ENCODE results near the gene SPACA6.

SPACA6 gene

GRCh38 chr19:51701468-51702100, 8.5 kb downstream of the SPACA6 start:
- no peak for TF ChIP-seq CTCF (IDR thresholded peaks at IDR 0.05)
- intact Hi-C loops (cut with DNase I; ENCODE audit: low total_unique reads), result no loop called here
- Histone ChIP-seq H3K4me1 (peaks cover 0 to 37% (median 26%) of the 10 kb centered on the region in 4 donors), H3K9me3 (no peaks in the 10 kb centered on the region), H3K27me3 (no peaks in the 10 kb centered on the region), H3K4me3 (no peak overlapping the region), H3K36me3 (peaks cover 6 to 54% (median 39%) of the 10 kb centered on the region in 3 donors), H3K27ac (peak overlapping the region; percentile 92 to 97)
- DNase-seq, result peak in 1 of 2 donors; percentile 57

- Histone ChIP-seq H3K27ac (peak overlapping the region; percentile 92 to 97), H3K4me3 (no peak overlapping the region), H3K27me3 (no peaks in the 10 kb centered on the region), H3K9me3 (no peaks in the 10 kb centered on the region), H3K4me1 (peaks cover 0 to 37% (median 26%) of the 10 kb centered on the region in 4 donors), H3K36me3 (peaks cover 6 to 50% (median 37%) of the 10 kb centered on the region in 3 donors)
- no peak for TF ChIP-seq CTCF (IDR thresholded peaks at IDR 0.05)
- DNase-seq, result peak; percentile 85 to 90
- intact Hi-C loops (cut with DNase I; ENCODE audit: low total_unique reads), result no loop called here
These were observed 9.1 kb downstream of the SPACA6 start for GRCh38 chr19:51702103-51702824.

- intact Hi-C loops (cut with DNase I; ENCODE audit: low total_unique reads), result no loop called here
- H3K9me3 ChIP-seq, result no peaks in the 10 kb centered on the region
- TF ChIP-seq CTCF (IDR thresholded peaks at IDR 0.05), result no peak
- H3K4me1 ChIP-seq, result peaks cover 0 to 37% (median 26%) of the 10 kb centered on the region in 4 donors
- peaks cover 6 to 42% (median 30%) of the 10 kb centered on the region in 3 donors for H3K36me3 ChIP-seq
- peak in 1 of 2 donors; percentile 81 for DNase-seq
- no peaks in the 10 kb centered on the region for H3K27me3 ChIP-seq
- H3K27ac ChIP-seq, result peak overlapping the region; percentile 92 to 97
- peak overlapping the region; percentile 57 to 83 for H3K4me3 ChIP-seq
These were observed 9.9 kb downstream of the SPACA6 start for GRCh38 chr19:51702825-51703574.

- Histone ChIP-seq H3K36me3 (peaks cover 0 to 34% (median 22%) of the 10 kb centered on the region in 3 donors), H3K4me1 (peaks cover 0 to 37% (median 26%) of the 10 kb centered on the region in 4 donors), H3K27me3 (no peaks in the 10 kb centered on the region), H3K9me3 (no peaks in the 10 kb centered on the region), H3K27ac (peak overlapping the region; percentile 92 to 97), H3K4me3 (peak overlapping the region; percentile 57 to 83)
- peak; percentile 98 to 99 for DNase-seq
- TF ChIP-seq CTCF (IDR thresholded peaks at IDR 0.05), result peak; percentile 33 to 39
- intact Hi-C loops (cut with DNase I; ENCODE audit: low total_unique reads), result no loop called here
These were observed 10.7 kb downstream of the SPACA6 start for GRCh38 chr19:51703575-51704515.

GRCh38 chr19:51704626-51705025, 11.5 kb downstream of the SPACA6 start:
- no peak for TF ChIP-seq CTCF (IDR thresholded peaks at IDR 0.05)
- Histone ChIP-seq H3K27ac (peak overlapping the region; percentile 92 to 97), H3K27me3 (no peaks in the 10 kb centered on the region), H3K9me3 (no peaks in the 10 kb centered on the region), H3K36me3 (peaks cover 0 to 28% (median 16%) of the 10 kb centered on the region in 3 donors), H3K4me3 (peak overlapping the region; percentile 57 to 83), H3K4me1 (peaks cover 0 to 36% (median 26%) of the 10 kb centered on the region in 4 donors)
- DNase-seq, result no peak
- intact Hi-C loops (cut with DNase I; ENCODE audit: low total_unique reads), result no loop called here
